Prostate gland (tissue), 2 donors: ENCODE measurements around the gene FAF2.

Source experiments
- CTCF ChIP-seq, 4 experiments: fragments of 200-600 bp in 2 of 4; fragments of 450-650 bp in 2 of 4; sonication (generic) in 2 of 4; IDR thresholded peaks; 1 replicate in 3 of 4; 2 replicates in 1 of 4; pipeline ENCODE4 v1.5.1; 2016 to 2019; ENCODE audit warnings: antibody characterized with exemption in 4 of 4, mild to moderate bottlenecking in 2 of 4, moderate library complexity in 2 of 4
- POLR2A ChIP-seq: fragments of 450-650 bp; IDR thresholded peaks from one replicate; pipeline ENCODE4 v1.6.1; 2016; ENCODE audit warnings: antibody characterized with exemption, mild to moderate bottlenecking

- no peak for TF ChIP-seq CTCF (IDR thresholded peaks at IDR 0.05)
- no peak for TF ChIP-seq POLR2A
Measured at GRCh38 chr5:176405656-176406435, 42.3 kb upstream of the FAF2 start.
